WI38 (cell line): ENCODE results near the gene DOCK1.
"Not testable (repeated sequence)": the region's sequence is repeated elsewhere in the genome, so short reads cannot be mapped to it uniquely, and the experiment has no call there.

Source experiments
- H3K4me3 ChIP-seq: 2 replicates; pipeline ENCODE4 v1.5.1; 2011; ENCODE audit warnings: low read depth, mild to moderate bottlenecking, control low read depth, low read length
- CTCF ChIP-seq: IDR thresholded peaks from 2 replicates; pipeline ENCODE4 v1.5.1; 2012; ENCODE audit warnings: low read depth, mild to moderate bottlenecking, control low read depth, low read length

The DOCK1 gene

GRCh38 chr10:127293640-127294039 lies 388.4 kb downstream of the DOCK1 start:
- no peak for TF ChIP-seq CTCF

GRCh38 chr10:127296696-127297095 lies 391.5 kb downstream of the DOCK1 start:
- no peak for TF ChIP-seq CTCF
- no peak overlapping the region for H3K4me3 ChIP-seq

More at GRCh38 chr10:127293640-127294039, 388.4 kb downstream of the DOCK1 start:
- H3K4me3 ChIP-seq = no peak overlapping the region

GRCh38 chr10:127298381-127298780 lies 393.2 kb downstream of the DOCK1 start:
- no peak for TF ChIP-seq CTCF
- H3K4me3 ChIP-seq = no peak overlapping the region

- not testable (repeated sequence) for H3K4me3 ChIP-seq
These were observed 394.0 kb downstream of the DOCK1 start for GRCh38 chr10:127299192-127299591.

GRCh38 chr10:127299956-127300689 lies 394.9 kb downstream of the DOCK1 start:
- no peak for TF ChIP-seq CTCF
- H3K4me3 ChIP-seq = no peak overlapping the region

- TF ChIP-seq CTCF = no peak
- H3K4me3 ChIP-seq = no peak overlapping the region
These were observed 395.7 kb downstream of the DOCK1 start for GRCh38 chr10:127300868-127301321.

- H3K4me3 ChIP-seq = no peak overlapping the region
- no peak for TF ChIP-seq CTCF
These were observed 397.1 kb downstream of the DOCK1 start for GRCh38 chr10:127302343-127302742.

GRCh38 chr10:127303105-127303504 lies 397.9 kb downstream of the DOCK1 start:
- no peak overlapping the region for H3K4me3 ChIP-seq
- TF ChIP-seq CTCF = no peak
